Mesenchymal stem cell (in vitro differentiated cells and primary cell): Measurements from ENCODE around the gene SLC6A12.

ENCODE experiments used
- DNase-seq: peaks from one replicate; pipeline ENCODE4 v3.0.0-alpha.2; 2013
- H2AFZ ChIP-seq: one replicate; pipeline ENCODE4 v1.6.1; 2013; ENCODE audit warnings: low read depth, mild to moderate bottlenecking, control low read depth, inconsistent platforms, low read length, moderate library complexity
- H2AK5ac ChIP-seq: 2 replicates; pipeline ENCODE4 v1.6.1; 2013; ENCODE audit warnings: low read length, moderate library complexity, mild to moderate bottlenecking, inconsistent platforms; ENCODE audit not compliant: severe bottlenecking
- H2BK120ac ChIP-seq: one replicate; pipeline ENCODE4 v1.6.1; 2013; ENCODE audit warnings: low read depth, mild to moderate bottlenecking, inconsistent platforms, low read length, moderate library complexity
- H2BK12ac ChIP-seq, 2 experiments: one replicate each; pipeline ENCODE4 v1.6.1; 2013; ENCODE audit warnings: inconsistent platforms in 2 of 2, low read length in 2 of 2, mild to moderate bottlenecking in 2 of 2, moderate library complexity in 2 of 2, control low read depth in 1 of 2
- H2BK15ac ChIP-seq: one replicate; pipeline ENCODE4 v1.6.1; 2013; ENCODE audit warnings: mild to moderate bottlenecking, low read depth, inconsistent platforms; ENCODE audit not compliant: poor library complexity, severe bottlenecking
- H2BK5ac ChIP-seq: 2 replicates; pipeline ENCODE4 v1.6.1; 2013; ENCODE audit warnings: low read depth, mild to moderate bottlenecking, low read length, control low read depth, inconsistent platforms; ENCODE audit not compliant: poor library complexity, severe bottlenecking
- H3K14ac ChIP-seq, 2 experiments: one replicate each; pipeline ENCODE4 v1.6.1; 2013; ENCODE audit warnings: inconsistent platforms in 2 of 2, low read length in 2 of 2, control low read depth in 1 of 2, mild to moderate bottlenecking in 1 of 2, moderate library complexity in 1 of 2
- H3K18ac ChIP-seq, 2 experiments: one replicate each; pipeline ENCODE4 v1.6.1; 2013; ENCODE audit warnings: inconsistent platforms in 2 of 2, low read length in 2 of 2, control low read depth in 1 of 2, low read depth in 1 of 2, mild to moderate bottlenecking in 1 of 2
- H3K23ac ChIP-seq, 2 experiments: one replicate each; pipeline ENCODE4 v1.6.1; 2013; ENCODE audit warnings: inconsistent platforms in 2 of 2, low read length in 2 of 2, mild to moderate bottlenecking in 2 of 2, moderate library complexity in 2 of 2, control low read depth in 1 of 2
- H3K27ac ChIP-seq: 2 replicates; pipeline ENCODE4 v1.5.1; 2013; ENCODE audit warnings: mild to moderate bottlenecking, moderate library complexity, low read length, control low read depth, inconsistent platforms; ENCODE audit not compliant: poor library complexity, severe bottlenecking
- H3K27me3 ChIP-seq, 2 experiments: 2 replicates each; pipeline versions ENCODE4 v1.6.1 to v1.7.0; 2013; ENCODE audit warnings: low read length in 2 of 2, mild to moderate bottlenecking in 2 of 2, moderate library complexity in 2 of 2, control low read depth in 1 of 2, inconsistent platforms in 1 of 2; ENCODE audit not compliant: control insufficient read depth in 1 of 2, insufficient read depth in 1 of 2
- H3K36me3 ChIP-seq, 2 experiments: 2 replicates each; pipeline versions ENCODE4 v1.6.1 to v1.7.0; 2013; ENCODE audit warnings: low read length in 2 of 2, control low read depth in 1 of 2, inconsistent platforms in 1 of 2, low read depth in 1 of 2, mild to moderate bottlenecking in 1 of 2; ENCODE audit not compliant: insufficient read depth in 2 of 2, control insufficient read depth in 1 of 2
- H3K4ac ChIP-seq, 2 experiments: one replicate each; pipeline ENCODE4 v1.6.1; 2013; ENCODE audit warnings: inconsistent platforms in 2 of 2, low read length in 2 of 2, mild to moderate bottlenecking in 2 of 2, moderate library complexity in 2 of 2, control low read depth in 1 of 2, low read depth in 1 of 2
- H3K4me1 ChIP-seq: 2 replicates; pipeline ENCODE4 v1.6.1; 2013; ENCODE audit warnings: low read depth, low read length, control low read depth; ENCODE audit not compliant: control insufficient read depth, insufficient read depth
- H3K4me2 ChIP-seq: 2 replicates; pipeline ENCODE4 v1.6.1; 2013; ENCODE audit warnings: low read length, mild to moderate bottlenecking, inconsistent platforms; ENCODE audit not compliant: poor library complexity, severe bottlenecking
- H3K4me3 ChIP-seq, 2 experiments: 2 replicates each; pipeline versions ENCODE4 v1.5.1 to v1.7.0; 2013; ENCODE audit warnings: low read length in 2 of 2, mild to moderate bottlenecking in 2 of 2, control low read depth in 1 of 2, low read depth in 1 of 2; ENCODE audit not compliant: insufficient read depth in 1 of 2
- H3K79me1 ChIP-seq: replicated peaks from 2 replicates; pipeline ENCODE4 v1.6.1; 2013; ENCODE audit warnings: mild to moderate bottlenecking, control low read depth, low read length, inconsistent platforms; ENCODE audit not compliant: poor library complexity, severe bottlenecking
- H3K9ac ChIP-seq: 2 replicates; pipeline ENCODE4 v1.7.0; 2013; ENCODE audit warnings: mild to moderate bottlenecking, low read length, moderate library complexity
- H3K9me3 ChIP-seq: 2 replicates; pipeline ENCODE4 v1.7.0; 2013; ENCODE audit warnings: mild to moderate bottlenecking, low read length; ENCODE audit not compliant: control insufficient read depth
- H4K8ac ChIP-seq: one replicate; pipeline ENCODE4 v1.6.1; 2013; ENCODE audit warnings: inconsistent platforms, mild to moderate bottlenecking, low read length, moderate library complexity
- H4K91ac ChIP-seq: one replicate; pipeline ENCODE4 v1.6.1; 2013; ENCODE audit warnings: mild to moderate bottlenecking, low read length, inconsistent platforms
- WGBS: methylation state at CpG from one replicate; pipeline ENCODE4 v1.1.7; 2013; ENCODE audit warnings: mixed read lengths; 5-methylcytosine and 5-hydroxymethylcytosine counted together

SLC6A12 gene

DNA sequence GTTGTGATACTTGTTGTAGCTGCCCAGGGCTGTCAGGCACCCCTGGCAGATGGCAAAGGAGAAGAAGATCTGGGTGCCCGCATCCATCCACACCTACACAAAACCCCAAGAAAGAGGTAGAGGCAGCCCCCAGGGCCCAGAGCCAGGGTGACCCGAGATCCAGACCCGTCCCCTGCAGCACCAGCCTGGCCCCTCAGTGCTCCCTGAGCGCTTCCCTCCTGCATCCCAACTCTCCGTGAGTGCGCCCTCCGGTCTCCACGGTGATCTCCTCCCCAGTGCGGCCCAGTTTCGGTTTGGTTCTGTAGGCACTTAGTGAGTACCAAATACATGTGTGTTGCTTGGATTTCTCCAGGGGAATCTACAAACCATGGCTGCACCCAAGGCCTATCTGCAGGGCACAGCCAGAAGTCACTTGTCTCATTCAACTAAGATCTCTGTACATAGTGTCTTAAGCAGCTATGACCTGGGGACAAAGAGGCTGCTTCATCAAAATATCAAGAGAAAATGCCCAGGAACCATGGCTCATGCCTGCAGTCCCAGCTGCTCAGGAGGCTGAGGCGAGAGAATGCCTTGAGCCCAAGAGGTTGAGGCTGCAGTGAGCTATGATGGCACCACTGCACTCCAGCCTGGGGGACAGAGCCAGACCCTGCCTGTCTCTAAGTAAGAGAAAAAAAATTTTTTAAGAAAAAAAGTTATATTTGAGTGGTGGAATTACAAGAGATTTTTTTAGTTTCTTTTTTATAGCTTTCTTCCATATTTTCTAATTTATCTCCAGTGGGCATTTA, 15.9 kb downstream of the SLC6A12 start:
- Histone ChIP-seq H3K14ac (no peak overlapping the region), H2BK120ac (no peak overlapping the region), H2AK5ac (no peak overlapping the region), H3K23ac (no peak overlapping the region), H3K79me1 (no peaks in the 10 kb centered on the region), H3K9me3 (no peaks in the 10 kb centered on the region), H3K4ac (no peak overlapping the region), H3K4me3 (no peak overlapping the region), H3K9ac (no peak overlapping the region), H3K27me3 (peaks cover 52 to 68% of the 10 kb centered on the region in 2 experiments), H2AFZ (no peak overlapping the region), H3K4me1 (peaks cover 10% of the 10 kb centered on the region), H3K4me2 (no peak overlapping the region), H3K27ac (no peak overlapping the region), H2BK12ac (no peak overlapping the region), H4K8ac (no peak overlapping the region), H3K18ac (no peak overlapping the region), H3K36me3 (peaks cover 0 to 3% of the 10 kb centered on the region in 2 experiments), H2BK5ac (no peak overlapping the region), H2BK15ac (no peak overlapping the region), H4K91ac (no peak overlapping the region)
- WGBS = 85% methylated on average over 11 of the region's 11 CpGs
- no peak for DNase-seq

DNA sequence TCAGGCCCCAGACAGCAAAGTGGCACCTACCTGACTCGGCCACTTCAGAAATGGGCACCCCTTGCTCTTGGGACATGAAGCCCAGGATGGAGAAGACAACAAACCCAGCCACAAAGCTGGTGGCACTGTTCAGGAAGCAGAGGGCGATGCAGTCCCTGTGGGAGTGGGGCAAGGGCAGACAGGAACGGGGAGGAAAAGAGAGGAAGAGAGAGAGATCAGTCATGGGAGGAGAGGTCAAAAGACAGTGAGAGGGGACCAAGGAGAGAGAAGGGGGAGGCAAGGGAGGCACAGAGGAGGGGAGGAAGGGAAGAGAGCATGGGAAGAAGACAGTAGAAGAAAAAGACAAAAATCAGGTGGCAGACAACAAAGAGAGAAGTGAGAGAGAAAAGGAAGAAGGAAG, 16.6 kb downstream of the SLC6A12 start:
- WGBS = 79% methylated on average over 3 of the region's 3 CpGs
- H3K23ac ChIP-seq = no peak overlapping the region
- no peak overlapping the region for H3K14ac ChIP-seq
- H2BK15ac ChIP-seq = no peak overlapping the region
- no peak overlapping the region for H2BK5ac ChIP-seq
- H2AFZ ChIP-seq = no peak overlapping the region
- H3K27ac ChIP-seq = no peak overlapping the region
- no peak overlapping the region for H2AK5ac ChIP-seq
- no peak overlapping the region for H3K4me2 ChIP-seq
- H3K27me3 ChIP-seq = peaks cover 45 to 67% of the 10 kb centered on the region in 2 experiments
- peaks cover 0 to 3% of the 10 kb centered on the region in 2 experiments for H3K36me3 ChIP-seq
- DNase-seq = no peak
- H3K18ac ChIP-seq = no peak overlapping the region
- H3K4me3 ChIP-seq = no peak overlapping the region
- no peak overlapping the region for H2BK12ac ChIP-seq
- H4K91ac ChIP-seq = no peak overlapping the region
- no peak overlapping the region for H3K4ac ChIP-seq
- H3K9me3 ChIP-seq = no peaks in the 10 kb centered on the region
- H3K79me1 ChIP-seq = no peaks in the 10 kb centered on the region
- H3K4me1 ChIP-seq = peaks cover 7% of the 10 kb centered on the region
- H2BK120ac ChIP-seq = no peak overlapping the region
- H4K8ac ChIP-seq = no peak overlapping the region
- no peak overlapping the region for H3K9ac ChIP-seq

DNA sequence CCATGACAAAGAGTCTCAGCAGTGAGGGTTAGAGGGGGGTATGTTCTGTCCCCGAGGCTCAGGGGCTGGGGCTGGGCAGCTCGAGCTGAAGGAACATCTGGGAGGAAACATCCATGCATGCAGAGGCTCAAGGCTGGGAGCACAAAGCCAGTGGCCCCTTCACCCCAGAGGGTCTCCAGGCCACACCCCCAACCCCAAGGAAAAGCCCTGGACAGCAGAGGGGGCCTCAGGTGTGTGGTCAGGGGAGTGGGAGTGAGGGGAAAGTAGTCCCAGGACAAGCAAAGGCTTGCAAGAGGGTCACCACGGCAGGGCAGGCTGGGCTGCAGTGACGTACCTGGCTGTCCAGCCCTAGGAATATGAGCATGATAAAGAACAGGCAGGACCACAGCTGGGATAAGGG, 17.5 kb downstream of the SLC6A12 start:
- H3K23ac ChIP-seq = no peak overlapping the region
- H3K4ac ChIP-seq = no peak overlapping the region
- no peak overlapping the region for H3K27ac ChIP-seq
- H4K8ac ChIP-seq = no peak overlapping the region
- no peak overlapping the region for H3K4me3 ChIP-seq
- no peaks in the 10 kb centered on the region for H3K9me3 ChIP-seq
- no peaks in the 10 kb centered on the region for H3K79me1 ChIP-seq
- H3K9ac ChIP-seq = no peak overlapping the region
- peaks cover 7% of the 10 kb centered on the region for H3K4me1 ChIP-seq
- H3K18ac ChIP-seq = no peak overlapping the region
- H4K91ac ChIP-seq = no peak overlapping the region
- H3K4me2 ChIP-seq = no peak overlapping the region
- H2BK15ac ChIP-seq = no peak overlapping the region
- no peak overlapping the region for H2AK5ac ChIP-seq
- H2BK120ac ChIP-seq = no peak overlapping the region
- no peak overlapping the region for H2BK5ac ChIP-seq
- WGBS = 60% methylated on average over 4 of the region's 4 CpGs
- peaks cover 0 to 3% of the 10 kb centered on the region in 2 experiments for H3K36me3 ChIP-seq
- H2BK12ac ChIP-seq = no peak overlapping the region
- H2AFZ ChIP-seq = no peak overlapping the region
- no peak for DNase-seq
- peaks cover 40 to 67% of the 10 kb centered on the region in 2 experiments for H3K27me3 ChIP-seq
- no peak overlapping the region for H3K14ac ChIP-seq

DNA sequence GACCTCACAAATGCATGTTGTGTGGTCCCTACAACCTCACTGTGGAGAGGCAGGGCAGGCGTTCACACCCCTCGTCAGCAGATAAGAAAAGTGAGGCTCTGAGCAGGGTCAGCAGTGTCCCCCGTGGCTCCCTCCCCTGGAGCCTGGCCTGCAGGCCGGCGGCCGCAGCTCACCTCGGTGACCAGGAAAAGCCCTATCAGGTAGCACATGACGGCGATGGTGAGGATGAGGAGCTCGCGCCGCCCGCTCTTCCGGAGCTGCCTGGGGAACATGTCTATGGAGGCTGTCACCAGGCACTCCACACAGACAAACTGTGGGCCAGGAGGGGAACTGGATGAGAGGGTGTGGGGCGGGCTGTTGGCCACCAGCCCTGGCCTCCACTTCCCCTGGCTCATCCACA, 18.0 kb downstream of the SLC6A12 start:
- Histone ChIP-seq H3K27me3 (peaks cover 35 to 67% of the 10 kb centered on the region in 2 experiments), H2BK120ac (no peak overlapping the region), H4K8ac (no peak overlapping the region), H3K4me1 (peaks cover 2% of the 10 kb centered on the region), H4K91ac (no peak overlapping the region), H3K14ac (no peak overlapping the region), H3K4me3 (no peak overlapping the region), H3K9me3 (no peaks in the 10 kb centered on the region), H2BK15ac (no peak overlapping the region), H2BK5ac (no peak overlapping the region), H3K36me3 (no peaks in the 10 kb centered on the region), H3K27ac (no peak overlapping the region), H2AK5ac (no peak overlapping the region), H3K9ac (no peak overlapping the region), H2AFZ (no peak overlapping the region), H3K18ac (no peak overlapping the region), H2BK12ac (no peak overlapping the region), H3K79me1 (no peaks in the 10 kb centered on the region), H3K4ac (no peak overlapping the region), H3K4me2 (no peak overlapping the region), H3K23ac (no peak overlapping the region)
- 91% methylated on average over 14 of the region's 15 CpGs for whole genome bisulfite sequencing
- DNase-seq = no peak
